ENCODE measurements around the gene TMEM109.
"Not testable (repeated sequence)": the region's sequence is repeated elsewhere in the genome, so short reads cannot be mapped to it uniquely, and the experiment has no call there.

TMEM109 gene

GRCh38 chr11:60878245-60879101 is 35.5 kb upstream of the TMEM109 start:
- DNase-seq: no peak

- no peak for DNase-seq
These were observed 34.9 kb upstream of the TMEM109 start for GRCh38 chr11:60879104-60879503.

GRCh38 chr11:60879971-60880588 is 33.9 kb upstream of the TMEM109 start:
- no peak for DNase-seq

- no peak for DNase-seq
These were observed 33.2 kb upstream of the TMEM109 start for GRCh38 chr11:60880643-60881282.

GRCh38 chr11:60887556-60887955 is 26.4 kb upstream of the TMEM109 start:
- peak; percentile 46 for DNase-seq

- no peak for DNase-seq
These were observed 24.1 kb upstream of the TMEM109 start for GRCh38 chr11:60889869-60890311.

- no peak for DNase-seq
These were observed 23.3 kb upstream of the TMEM109 start for GRCh38 chr11:60890696-60891095.

- no peak for DNase-seq
These were observed 22.7 kb upstream of the TMEM109 start for GRCh38 chr11:60891103-60891741.

- DNase-seq: no peak
These were observed 18.3 kb upstream of the TMEM109 start for GRCh38 chr11:60895687-60896086.

- no peak for DNase-seq
These were observed 16.5 kb upstream of the TMEM109 start for GRCh38 chr11:60897496-60897895.

- peak; percentile 58 for DNase-seq
These were observed 14.7 kb upstream of the TMEM109 start for GRCh38 chr11:60899046-60899936.

GRCh38 chr11:60899977-60900376 is 14.0 kb upstream of the TMEM109 start:
- no peak for DNase-seq

GRCh38 chr11:60900673-60901404 is 13.1 kb upstream of the TMEM109 start:
- no peak for DNase-seq

GRCh38 chr11:60902625-60903024 is 11.3 kb upstream of the TMEM109 start:
- no peak for DNase-seq

GRCh38 chr11:60905047-60905446 is 8.9 kb upstream of the TMEM109 start:
- no peak for DNase-seq

GRCh38 chr11:60905551-60906113 is 8.3 kb upstream of the TMEM109 start:
- peak; percentile 19 for DNase-seq

- peak; percentile 99 for DNase-seq
These were observed 7.6 kb upstream of the TMEM109 start, which contains the start of gene PRPF19 for GRCh38 chr11:60906132-60906972. PRPF19 (minus strand) TSS chr11:60906585; CDS start chr11:60906382, 203 bp downstream.

GRCh38 chr11:60908803-60909202 is 5.2 kb upstream of the TMEM109 start:
- DNase-seq: no peak

GRCh38 chr11:60909680-60910280 is 4.2 kb upstream of the TMEM109 start:
- DNase-seq: not testable (repeated sequence)

- no peak for DNase-seq
These were observed 3.7 kb upstream of the TMEM109 start for GRCh38 chr11:60910281-60910687.

Measured in CD4-positive, alpha-beta T cell treated with Interleukin-10 for 1 hour (primary cell).